Spleen (tissue), 7 donors: Measurements from ENCODE around the gene PACRG.

Experiments
- POLR2A ChIP-seq, 3 donors: fragments of 450-650 bp; IDR thresholded peaks; one replicate each; pipeline ENCODE4 v1.5.1; 2017; ENCODE audit warnings: antibody characterized with exemption in 3 of 3, mild to moderate bottlenecking in 1 of 3
- TF ChIP-seq, protein P1 (sequence below), 11 experiments: fragments of 200-600 bp in 7 of 11; fragments of 450-650 bp in 4 of 11; sonication (generic) in 4 of 11; IDR thresholded peaks in 8 of 11; conservative IDR thresholded peaks in 3 of 11; 1 replicate in 7 of 11; 2 replicates in 4 of 11; pipeline versions ENCODE4 v1.4.0 to v1.8.0; 2016 to 2021; ENCODE audit warnings: antibody characterized with exemption in 11 of 11, inconsistent platforms in 4 of 11, mild to moderate bottlenecking in 1 of 11
- donor health status: DM: no; HTN: no; CAD: no; lungs with moderate emphysema.
- donor health status: DM: no; HTN: no; CAD: no.
- donor health status: DM: no; HTN: no; CAD: no.

DNA sequence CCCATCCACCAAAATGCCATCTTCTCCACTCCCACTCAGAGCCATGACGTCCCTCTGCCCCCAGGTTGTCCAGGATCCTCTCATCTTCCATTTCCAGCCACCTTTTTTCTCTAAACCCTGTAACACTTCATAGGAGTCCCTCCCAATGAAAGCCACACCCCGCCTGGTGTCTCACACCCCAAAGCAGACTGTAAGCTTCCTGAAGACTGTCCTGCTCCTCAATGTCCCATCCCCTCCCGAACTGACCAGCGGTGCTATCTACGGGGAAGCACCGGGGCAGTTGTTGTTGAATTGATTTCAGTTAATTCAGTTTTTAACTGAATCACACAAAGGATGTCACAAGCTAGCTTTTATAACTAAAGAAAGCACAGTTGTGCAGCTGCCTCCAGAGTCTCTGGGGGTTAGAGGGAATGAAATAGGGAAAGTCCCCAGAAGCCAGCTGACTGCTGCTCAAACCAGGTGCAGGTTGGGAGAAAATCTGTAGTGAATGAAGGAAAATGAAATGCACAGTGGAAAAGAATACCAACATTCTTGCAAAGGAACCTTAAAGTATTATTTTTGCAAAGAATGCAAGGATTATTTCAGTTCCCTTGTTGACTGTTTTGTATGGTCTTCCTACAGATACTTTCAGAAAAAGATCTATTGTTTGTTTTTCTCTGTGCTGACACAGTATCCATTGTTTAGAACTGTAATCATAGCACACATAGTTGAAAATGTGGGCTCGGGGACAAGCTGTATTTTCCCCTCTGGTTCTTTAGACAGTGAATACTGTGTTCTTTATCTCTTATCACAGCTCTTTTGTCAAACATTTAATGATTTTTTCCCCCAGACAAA, 464.1 kb downstream of the PACRG start:
- TF ChIP-seq, protein P1, sequence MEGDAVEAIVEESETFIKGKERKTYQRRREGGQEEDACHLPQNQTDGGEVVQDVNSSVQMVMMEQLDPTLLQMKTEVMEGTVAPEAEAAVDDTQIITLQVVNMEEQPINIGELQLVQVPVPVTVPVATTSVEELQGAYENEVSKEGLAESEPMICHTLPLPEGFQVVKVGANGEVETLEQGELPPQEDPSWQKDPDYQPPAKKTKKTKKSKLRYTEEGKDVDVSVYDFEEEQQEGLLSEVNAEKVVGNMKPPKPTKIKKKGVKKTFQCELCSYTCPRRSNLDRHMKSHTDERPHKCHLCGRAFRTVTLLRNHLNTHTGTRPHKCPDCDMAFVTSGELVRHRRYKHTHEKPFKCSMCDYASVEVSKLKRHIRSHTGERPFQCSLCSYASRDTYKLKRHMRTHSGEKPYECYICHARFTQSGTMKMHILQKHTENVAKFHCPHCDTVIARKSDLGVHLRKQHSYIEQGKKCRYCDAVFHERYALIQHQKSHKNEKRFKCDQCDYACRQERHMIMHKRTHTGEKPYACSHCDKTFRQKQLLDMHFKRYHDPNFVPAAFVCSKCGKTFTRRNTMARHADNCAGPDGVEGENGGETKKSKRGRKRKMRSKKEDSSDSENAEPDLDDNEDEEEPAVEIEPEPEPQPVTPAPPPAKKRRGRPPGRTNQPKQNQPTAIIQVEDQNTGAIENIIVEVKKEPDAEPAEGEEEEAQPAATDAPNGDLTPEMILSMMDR (IDR thresholded peaks at IDR 0.05 in 8 of 11, conservative IDR thresholded peaks at IDR 0.05 in 3 of 11) = no peak
- TF ChIP-seq POLR2A (IDR thresholded peaks at IDR 0.05) = no peak
